Measurements from ENCODE around the gene ARPP21.
"Not testable (repeated sequence)": the region's sequence is repeated elsewhere in the genome, so short reads cannot be mapped to it uniquely, and the experiment has no call there.

ARPP21 gene

DNA sequence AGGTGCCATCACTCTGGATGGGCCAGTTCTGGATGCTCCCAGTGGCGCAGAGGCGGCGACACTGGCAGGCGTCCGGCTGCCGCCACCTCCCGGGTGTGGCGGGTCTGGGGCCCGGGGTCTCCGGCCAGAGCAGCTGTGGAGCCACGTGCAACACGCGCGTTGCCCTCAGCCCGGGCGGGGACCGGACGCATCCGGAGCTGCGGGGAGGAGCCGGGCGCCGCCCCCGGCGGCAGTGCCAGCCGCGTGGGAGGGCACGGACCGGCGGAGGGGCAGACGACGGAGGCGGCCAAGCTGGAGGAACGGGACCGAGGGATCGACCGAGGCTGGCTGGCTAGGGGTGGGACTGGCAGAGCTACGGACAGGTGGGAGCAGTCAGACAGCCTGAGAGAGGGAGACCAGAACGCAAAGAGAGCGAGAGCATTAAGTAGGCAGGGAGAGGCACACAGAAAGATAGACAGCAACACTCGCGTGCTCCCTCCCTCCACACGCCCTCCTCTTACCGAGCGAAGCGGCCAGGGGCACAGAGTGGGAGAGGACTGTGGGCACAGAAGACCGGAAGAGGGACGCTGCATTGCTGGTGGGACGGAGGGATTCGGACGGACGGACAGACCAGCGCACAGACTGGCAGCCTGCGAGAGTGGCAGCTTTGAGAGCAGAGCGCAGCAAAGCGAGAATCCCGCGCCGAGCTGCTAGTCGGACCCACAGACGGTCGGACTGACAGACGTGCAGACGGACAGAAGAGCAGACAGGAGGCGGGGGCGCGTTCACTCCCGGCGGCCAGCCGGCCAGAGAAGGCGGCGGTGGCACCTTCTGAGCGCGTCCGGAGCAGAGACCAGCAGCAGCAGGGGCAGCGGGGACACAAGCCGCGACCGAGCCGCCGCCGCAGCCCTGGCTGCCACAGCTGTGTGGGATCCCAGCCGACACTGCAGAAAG lies at the start of gene ARPP21:
Gene ARPP21 (plus strand): TSS at position 272 of the 933 bp plus-strand sequence. CDS start 42,227 bp downstream, outside the sequence.
- no peak for DNase-seq

GRCh38 chr3:35592589-35593295 lies 46.6 kb upstream of the ARPP21 start:
- DNase-seq, result no peak

- DNase-seq, result no peak
These were observed 44.6 kb upstream of the ARPP21 start for GRCh38 chr3:35594739-35595138.

GRCh38 chr3:35596335-35596995 lies 42.9 kb upstream of the ARPP21 start:
- DNase-seq, result no peak

DNA sequence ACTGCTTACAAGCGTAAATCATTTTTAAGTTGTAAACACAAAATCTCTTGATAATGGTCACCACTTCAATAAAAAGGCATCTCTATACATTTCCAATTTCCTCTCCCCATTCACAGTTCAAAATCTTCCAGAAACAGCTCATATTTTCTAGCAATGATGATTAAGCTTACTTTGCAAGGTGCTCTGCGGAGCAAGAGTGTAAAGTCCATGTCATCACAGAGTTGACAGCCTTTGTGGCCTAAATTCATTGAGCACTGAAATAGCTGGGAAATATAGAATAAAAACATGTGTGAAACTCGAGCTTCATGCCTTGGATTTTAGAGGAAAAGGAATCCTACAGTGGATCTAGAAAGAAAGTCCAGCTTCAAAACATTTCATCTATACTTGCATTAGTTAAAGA lies 41.8 kb upstream of the ARPP21 start:
- no peak for DNase-seq

DNA sequence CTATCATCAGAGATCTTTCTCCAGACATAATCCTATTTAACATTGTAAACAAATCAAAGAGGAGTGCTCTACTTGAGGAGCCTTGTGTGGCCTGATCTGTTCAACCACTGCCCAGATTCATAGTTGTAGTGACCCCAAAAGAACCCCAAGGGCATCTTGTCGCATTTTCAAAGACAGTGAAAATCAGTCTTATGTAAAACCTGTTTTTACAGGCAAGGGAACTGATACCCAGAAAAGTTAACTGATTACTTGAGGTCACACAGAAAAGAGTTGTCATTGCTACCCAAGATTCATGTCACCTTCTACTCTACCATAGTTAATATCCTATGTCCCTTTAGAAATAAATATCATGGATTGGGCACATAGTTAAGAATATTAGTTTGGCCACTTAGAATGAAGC lies 40.5 kb upstream of the ARPP21 start:
- no peak for DNase-seq

GRCh38 chr3:35601959-35602358 lies 37.4 kb upstream of the ARPP21 start:
- no peak for DNase-seq

DNA sequence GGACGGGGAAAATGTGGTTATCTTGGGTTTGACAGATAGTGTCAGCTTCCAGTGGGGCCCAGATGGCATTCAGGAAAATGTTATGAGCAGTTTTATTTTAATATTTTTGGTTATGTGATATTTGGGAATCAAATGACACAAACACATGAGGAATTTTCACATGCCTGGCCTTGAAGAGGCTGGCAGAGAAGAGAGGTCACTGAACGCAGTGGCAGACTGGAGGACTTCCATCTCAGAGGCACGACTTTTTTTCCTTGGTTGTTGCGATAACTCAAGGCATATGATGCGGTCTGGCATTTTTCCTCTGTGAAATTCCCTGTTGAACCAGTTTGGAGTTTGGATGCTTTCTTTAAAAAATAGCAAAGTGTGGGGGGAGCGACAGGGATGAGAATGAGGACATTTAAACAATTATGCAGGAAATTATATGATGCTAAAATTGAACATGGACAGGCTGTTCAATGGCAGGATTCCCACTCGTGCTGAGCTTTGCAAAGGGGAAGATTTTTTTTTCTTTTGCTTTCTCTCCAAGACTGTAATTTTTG lies 36.9 kb upstream of the ARPP21 start:
- no peak for DNase-seq

- DNase-seq, result no peak
These were observed 23.0 kb upstream of the ARPP21 start for GRCh38 chr3:35616346-35616745.

GRCh38 chr3:35617370-35617769 lies 22.0 kb upstream of the ARPP21 start:
- DNase-seq, result no peak

- not testable (repeated sequence) for DNase-seq
These were observed 19.1 kb upstream of the ARPP21 start for GRCh38 chr3:35620238-35620637.

GRCh38 chr3:35624698-35625097 lies 14.6 kb upstream of the ARPP21 start:
- DNase-seq, result no peak

GRCh38 chr3:35633332-35634124 lies 5.8 kb upstream of the ARPP21 start:
- DNase-seq, result no peak

GRCh38 chr3:35635407-35635806 lies 3.9 kb upstream of the ARPP21 start:
- no peak for DNase-seq

DNA sequence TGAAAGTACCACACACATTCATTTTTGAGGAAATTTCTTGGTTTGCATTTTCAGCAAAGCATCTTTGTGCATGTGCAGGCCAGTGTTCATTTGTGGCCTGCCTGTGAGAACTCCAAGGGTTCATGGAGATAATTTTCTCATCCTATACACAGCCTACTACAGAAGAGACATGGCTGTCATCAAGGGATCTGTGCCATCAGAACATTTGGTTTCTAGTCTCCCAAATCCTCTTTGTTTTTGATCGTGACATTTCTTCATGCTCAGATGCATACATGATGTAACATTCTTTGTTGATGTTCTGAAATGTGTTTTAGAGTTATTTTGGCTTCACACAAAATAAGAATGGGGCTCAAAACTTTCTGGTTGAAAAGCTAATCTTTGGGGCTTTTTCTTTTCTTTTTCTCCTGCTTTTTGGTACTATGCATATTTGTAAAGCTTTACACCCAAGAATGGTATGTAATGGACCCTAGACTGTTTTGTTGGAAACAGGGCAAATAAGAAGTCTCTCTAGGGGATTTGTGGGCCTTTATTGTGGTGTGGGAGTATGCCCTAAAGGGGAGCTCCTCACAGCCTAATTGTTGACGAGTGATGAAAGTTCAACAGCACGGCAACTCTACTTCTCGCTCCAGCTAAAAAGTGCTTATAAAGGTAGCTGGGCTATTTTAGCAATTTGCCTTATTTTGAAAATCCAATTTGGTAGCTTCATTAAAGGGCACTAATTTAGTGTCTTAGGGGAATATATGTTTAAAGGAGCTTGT lies 3.2 kb upstream of the ARPP21 start:
- DNase-seq, result no peak

DNA sequence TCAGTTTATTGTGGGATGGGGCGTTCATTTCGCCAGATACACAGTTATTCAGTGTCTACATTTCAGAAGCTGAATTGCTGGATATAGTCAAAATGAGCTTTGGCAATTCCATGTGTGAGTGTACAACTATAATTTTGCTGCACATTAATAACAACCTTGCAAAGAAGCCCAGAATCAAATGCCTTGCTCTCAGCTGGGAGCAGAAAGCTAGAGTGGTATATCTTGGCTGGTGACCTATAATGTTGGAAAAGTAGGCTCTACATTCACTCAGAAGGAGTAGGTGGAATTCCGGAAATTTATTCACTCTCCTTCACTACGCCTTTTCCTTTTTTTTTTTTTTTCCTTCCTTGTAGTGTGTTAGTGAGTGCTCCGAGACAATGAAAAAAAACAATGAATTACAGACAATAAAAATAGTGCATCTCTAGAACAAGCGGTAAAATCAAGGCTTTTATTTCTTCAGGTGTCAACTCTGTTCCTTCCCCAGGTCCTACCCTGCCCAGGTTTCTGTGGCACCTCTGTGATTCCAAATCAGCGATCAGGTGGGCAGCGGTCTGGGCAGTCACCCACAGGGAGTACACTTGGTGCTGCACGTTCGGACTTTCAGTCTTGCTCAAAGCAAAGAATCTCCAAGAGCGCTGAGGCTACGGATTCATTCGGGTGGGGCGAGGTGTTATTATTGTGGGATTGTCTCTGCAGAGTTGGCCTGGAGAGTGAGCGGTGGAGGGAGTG lies 910 bp upstream of the ARPP21 start:
- no peak for DNase-seq

- no peak for DNase-seq
These were observed 408 bp upstream of the ARPP21 start for GRCh38 chr3:35638980-35639253.

GRCh38 chr3:35640190-35641165 lies 1.2 kb downstream of the ARPP21 start:
- no peak for DNase-seq

GRCh38 chr3:35641331-35641730 lies 2.0 kb downstream of the ARPP21 start:
- no peak for DNase-seq
